Measurements from ENCODE around the gene ZNF615.
"Not testable (repeated sequence)": the region's sequence is repeated elsewhere in the genome, so short reads cannot be mapped to it uniquely, and the experiment has no call there.

Gene ZNF615

GRCh38 chr19:51980116-51980736 is 27.8 kb downstream of the ZNF615 start:
- DNase-seq (ENCODE audit: low read depth, low spot score) = no peak

GRCh38 chr19:51978882-51979281 is 29.1 kb downstream of the ZNF615 start:
- no peak for DNase-seq (ENCODE audit: low read depth, low spot score)

GRCh38 chr19:51977346-51977745 is 30.7 kb downstream of the ZNF615 start:
- no peak for DNase-seq (ENCODE audit: low read depth, low spot score)

- no peak for DNase-seq (ENCODE audit: low read depth, low spot score)
These were observed 31.2 kb downstream of the ZNF615 start for GRCh38 chr19:51976852-51977251.

GRCh38 chr19:51975787-51976186 is 32.2 kb downstream of the ZNF615 start:
- DNase-seq (ENCODE audit: low read depth, low spot score) = not testable (repeated sequence)

DNA sequence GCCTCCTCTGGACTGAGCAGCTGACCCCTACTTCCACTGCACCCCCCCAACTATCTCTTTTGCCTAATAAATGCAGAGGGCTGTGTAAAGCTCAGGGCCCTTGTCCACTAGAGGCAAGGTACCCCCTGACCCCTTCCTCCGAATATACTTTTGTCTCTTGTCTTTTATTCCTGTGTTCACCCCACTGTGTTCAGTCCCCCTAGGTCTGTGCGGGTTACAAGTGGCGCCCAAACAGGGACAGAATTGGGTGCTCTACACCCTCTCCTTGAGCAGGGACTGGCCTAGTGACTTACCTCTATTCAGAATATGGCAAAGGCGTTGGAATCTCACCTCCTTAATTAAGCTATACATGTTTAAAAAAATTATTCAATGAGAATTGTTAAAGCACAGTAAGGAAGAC is 36.4 kb downstream of the ZNF615 start:
- DNase-seq (ENCODE audit: low read depth, low spot score) = no peak

DNA sequence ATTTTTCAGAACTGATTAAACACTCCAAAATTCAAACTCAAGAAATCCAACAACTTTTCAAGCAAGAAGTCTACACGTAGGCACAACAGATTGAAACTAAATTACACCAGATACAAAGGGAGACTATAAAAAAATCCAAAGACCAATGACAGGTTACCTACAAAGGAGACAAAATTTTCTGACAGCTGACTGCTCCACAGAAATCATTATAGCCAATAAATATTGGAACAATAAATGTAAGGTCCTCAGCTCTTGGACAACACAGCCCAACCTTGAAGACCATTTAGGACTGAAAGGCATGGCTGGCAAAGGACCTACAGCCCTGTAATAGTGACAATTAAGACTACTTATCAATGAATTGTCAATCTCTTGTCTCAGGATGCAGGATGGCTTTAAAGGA is 37.3 kb downstream of the ZNF615 start:
- DNase-seq (ENCODE audit: low read depth, low spot score) = no peak

- no peak for DNase-seq (ENCODE audit: low read depth, low spot score)
These were observed 42.4 kb downstream of the ZNF615 start for GRCh38 chr19:51965583-51965982.

- not testable (repeated sequence) for DNase-seq (ENCODE audit: low read depth, low spot score)
These were observed 47.3 kb downstream of the ZNF615 start for GRCh38 chr19:51960621-51961233.

- no peak for DNase-seq (ENCODE audit: low read depth, low spot score)
These were observed 48.2 kb downstream of the ZNF615 start for GRCh38 chr19:51959791-51960190.

- not testable (repeated sequence) for DNase-seq (ENCODE audit: low read depth, low spot score)
These were observed 50.2 kb downstream of the ZNF615 start for GRCh38 chr19:51957846-51958245.

- no peak for DNase-seq (ENCODE audit: low read depth, low spot score)
These were observed 59.0 kb downstream of the ZNF615 start for GRCh38 chr19:51948975-51949374.

DNA sequence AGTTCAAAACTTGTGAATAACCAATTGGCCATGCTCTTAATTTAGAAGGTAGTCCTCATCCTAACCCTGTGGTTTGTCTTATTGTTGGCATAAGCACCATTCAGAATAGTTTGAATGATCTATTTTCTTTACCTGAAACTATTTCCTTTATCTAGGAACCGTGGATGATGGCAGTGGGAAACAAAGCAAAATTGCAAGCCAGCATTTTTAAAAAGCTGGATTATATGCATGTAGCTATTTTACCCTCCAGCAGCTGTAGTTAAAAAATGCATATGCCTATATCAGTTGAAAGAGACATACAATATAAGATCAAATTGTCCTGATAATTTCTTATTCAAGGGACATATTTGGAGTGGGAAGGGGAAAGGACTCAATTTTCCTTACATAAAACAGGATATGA is 61.4 kb downstream of the ZNF615 start:
- DNase-seq (ENCODE audit: low read depth, low spot score) = no peak

- DNase-seq (ENCODE audit: low read depth, low spot score) = no peak
These were observed 63.0 kb downstream of the ZNF615 start for GRCh38 chr19:51944798-51945552.
